ENCODE results near the gene COX8A.

COX8A gene

GRCh38 chr11:64013141-64013896 lies 38.9 kb downstream of the COX8A start:
- intact Hi-C loops (cut with DNase I) = no loop called here
- no peak for DNase-seq

GRCh38 chr11:64014356-64014755 lies 39.9 kb downstream of the COX8A start:
- DNase-seq = no peak
- intact Hi-C loops (cut with DNase I) = no loop called here

- intact Hi-C loops (cut with DNase I) = no loop called here
- DNase-seq = no peak
Observed at GRCh38 chr11:64015510-64015909, 41.1 kb downstream of the COX8A start.

GRCh38 chr11:64015935-64016845 lies 41.8 kb downstream of the COX8A start:
- DNase-seq = peak in 11 of 42 donors; percentile 13 to 67 (median 49)
- intact Hi-C loops (cut with DNase I) = no loop called here

- DNase-seq = no peak
- intact Hi-C loops (cut with DNase I) = no loop called here
Observed at GRCh38 chr11:64017945-64018224, 43.5 kb downstream of the COX8A start.

GRCh38 chr11:64018310-64018709 lies 43.9 kb downstream of the COX8A start:
- intact Hi-C loops (cut with DNase I) = no loop called here
- no peak for DNase-seq

- DNase-seq = no peak
- intact Hi-C loops (cut with DNase I) = no loop called here
Observed at GRCh38 chr11:64019106-64020037, 45.0 kb downstream of the COX8A start.

- intact Hi-C loops (cut with DNase I) = no loop called here
- no peak for DNase-seq
Observed at GRCh38 chr11:64020976-64021756, 46.7 kb downstream of the COX8A start.

- intact Hi-C loops (cut with DNase I) = no loop called here
- no peak for DNase-seq
Observed at GRCh38 chr11:64021757-64022093, 47.3 kb downstream of the COX8A start.

- DNase-seq = no peak
- intact Hi-C loops (cut with DNase I) = no loop called here
Observed at GRCh38 chr11:64022125-64022784, 47.8 kb downstream of the COX8A start.

- no peak for DNase-seq
- intact Hi-C loops (cut with DNase I) = no loop called here
Observed at GRCh38 chr11:64023712-64024710, 49.6 kb downstream of the COX8A start.

- intact Hi-C loops (cut with DNase I) = no loop called here
- DNase-seq = no peak
Observed at GRCh38 chr11:64025205-64025604, 50.8 kb downstream of the COX8A start.
